Measurements from ENCODE around the gene TBL3.

- TF ChIP-seq POLR2A (IDR thresholded peaks at IDR 0.05) (no peak), CTCF (IDR thresholded peaks at IDR 0.05) (no peak)
Observed at GRCh38 chr16:1926271-1926670, 45.6 kb upstream of the TBL3 start.

Data from right lobe of liver (tissue), 4 donors.